Esophagus muscularis mucosa (tissue), 3 donors: ENCODE data around the gene FIGNL2.

Experiments used
- POLR2A ChIP-seq: fragments of 450-650 bp; IDR thresholded peaks from one replicate; pipeline ENCODE4 v1.6.1; 2017; ENCODE audit warnings: antibody characterized with exemption, moderate library complexity, mild to moderate bottlenecking, low read depth
- POLR2AphosphoS5 ChIP-seq, 2 donors: sonication (generic); formaldehyde crosslinking; IDR thresholded peaks; one replicate each; pipeline ENCODE4 v1.6.1; 2017; ENCODE audit warnings: antibody characterized with exemption in 2 of 2
- TF ChIP-seq, protein P1 (sequence below), 3 experiments: fragments of 200-600 bp in 2 of 3; fragments of 450-650 bp in 1 of 3; sonication (generic) in 2 of 3; IDR thresholded peaks; one replicate each; pipeline ENCODE4 v1.5.1; 2017 to 2019; ENCODE audit warnings: antibody characterized with exemption in 3 of 3, mild to moderate bottlenecking in 2 of 3, moderate library complexity in 1 of 3

- TF ChIP-seq, protein P1, sequence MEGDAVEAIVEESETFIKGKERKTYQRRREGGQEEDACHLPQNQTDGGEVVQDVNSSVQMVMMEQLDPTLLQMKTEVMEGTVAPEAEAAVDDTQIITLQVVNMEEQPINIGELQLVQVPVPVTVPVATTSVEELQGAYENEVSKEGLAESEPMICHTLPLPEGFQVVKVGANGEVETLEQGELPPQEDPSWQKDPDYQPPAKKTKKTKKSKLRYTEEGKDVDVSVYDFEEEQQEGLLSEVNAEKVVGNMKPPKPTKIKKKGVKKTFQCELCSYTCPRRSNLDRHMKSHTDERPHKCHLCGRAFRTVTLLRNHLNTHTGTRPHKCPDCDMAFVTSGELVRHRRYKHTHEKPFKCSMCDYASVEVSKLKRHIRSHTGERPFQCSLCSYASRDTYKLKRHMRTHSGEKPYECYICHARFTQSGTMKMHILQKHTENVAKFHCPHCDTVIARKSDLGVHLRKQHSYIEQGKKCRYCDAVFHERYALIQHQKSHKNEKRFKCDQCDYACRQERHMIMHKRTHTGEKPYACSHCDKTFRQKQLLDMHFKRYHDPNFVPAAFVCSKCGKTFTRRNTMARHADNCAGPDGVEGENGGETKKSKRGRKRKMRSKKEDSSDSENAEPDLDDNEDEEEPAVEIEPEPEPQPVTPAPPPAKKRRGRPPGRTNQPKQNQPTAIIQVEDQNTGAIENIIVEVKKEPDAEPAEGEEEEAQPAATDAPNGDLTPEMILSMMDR (IDR thresholded peaks at IDR 0.05), result no peak
- TF ChIP-seq POLR2A (no peak), POLR2AphosphoS5 (IDR thresholded peaks at IDR 0.05) (no peak)
Observed at GRCh38 chr12:51844854-51845253, 3.7 kb downstream of the FIGNL2 start.
